Fibroblast of lung (primary cell): ENCODE measurements around the gene POC1B. TPM values are rescaled to one million over a fixed set of nuclear protein-coding genes. Genes with fewer than 3 reads are reported as not detected.

Source experiments
- DNase-seq, 2 donors: peaks; one replicate each; pipeline versions ENCODE4 v3.0.0 to v3.0.0-alpha.2; 2010; ENCODE audit warnings: low read depth in 2 of 2
- H2AFZ ChIP-seq: 2 replicates; pipeline ENCODE4 v1.5.1; 2012; ENCODE audit warnings: low read length, control low read depth, inconsistent platforms
- H3K27ac ChIP-seq: 2 replicates; pipeline ENCODE4 v1.5.1; 2011; ENCODE audit warnings: low read length, control low read depth; ENCODE audit not compliant: insufficient read depth
- H3K27me3 ChIP-seq: 2 replicates; pipeline ENCODE4 v1.5.1; 2011; ENCODE audit warnings: mild to moderate bottlenecking, low read length; ENCODE audit not compliant: control insufficient read depth, insufficient read depth
- H3K36me3 ChIP-seq: 2 replicates; pipeline ENCODE4 v1.5.1; 2011; ENCODE audit warnings: low read length; ENCODE audit not compliant: control insufficient read depth, insufficient read depth
- H3K4me1 ChIP-seq: 2 replicates; pipeline ENCODE4 v1.5.1; 2011; ENCODE audit warnings: low read length; ENCODE audit not compliant: control insufficient read depth, insufficient read depth; ENCODE audit errors: extremely low read depth
- H3K4me2 ChIP-seq: 2 replicates; pipeline ENCODE4 v1.5.1; 2011; ENCODE audit warnings: low read length, control low read depth; ENCODE audit not compliant: insufficient read depth; ENCODE audit errors: extremely low read depth
- H3K4me3 ChIP-seq, 4 experiments: fragments of 200-600 bp in 1 of 4; sonication (generic) in 1 of 4; replicated peaks in 1 of 4; 2 replicates each; pipeline ENCODE4 v1.5.1; 2011 to 2016; ENCODE audit warnings: low read length in 4 of 4, low read depth in 3 of 4, mild to moderate bottlenecking in 3 of 4, control low read depth in 2 of 4, inconsistent platforms in 1 of 4, mixed read lengths in 1 of 4; ENCODE audit not compliant: insufficient read depth in 1 of 4; ENCODE audit errors: control extremely low read depth in 1 of 4
- H3K79me2 ChIP-seq: 2 replicates; pipeline ENCODE4 v1.5.1; 2012; ENCODE audit warnings: mild to moderate bottlenecking, low read length, inconsistent platforms; ENCODE audit not compliant: control insufficient read depth, insufficient read depth
- H3K9ac ChIP-seq: 2 replicates; pipeline ENCODE4 v1.5.1; 2011; ENCODE audit warnings: mild to moderate bottlenecking, low read length, control low read depth; ENCODE audit not compliant: insufficient read depth
- H3K9me3 ChIP-seq: 2 replicates; pipeline ENCODE4 v1.5.1; 2012; ENCODE audit warnings: low read depth, low read length; ENCODE audit not compliant: control insufficient read depth, insufficient read depth
- H4K20me1 ChIP-seq: 2 replicates; pipeline ENCODE4 v1.5.1; 2011; ENCODE audit warnings: low read length; ENCODE audit not compliant: control insufficient read depth, insufficient read depth; ENCODE audit errors: extremely low read depth
- EZH2 ChIP-seq: IDR thresholded peaks from 2 replicates; pipeline ENCODE4 v1.5.1; 2012; ENCODE audit warnings: low read length, control low read depth, mild to moderate bottlenecking; ENCODE audit errors: missing control alignments
- polyA plus RNA-seq, 2 donors: library from polyadenylated mRNA; depleted of rRNA in 1 of 2; stranded (reverse) in 1 of 2; unstranded in 1 of 2; fragments of >200 nt; gene quantifications; 2 replicates each; pipeline ENCODE4 v1.2.1, GENCODE V29; 2011 to 2012; ENCODE audit warnings: missing spikeins in 1 of 2
- total RNA-seq: library from RNA; depleted of rRNA; stranded (reverse); fragments of >200 nt; gene quantifications from 2 replicates; pipeline ENCODE4 v1.2.1, GENCODE V29; 2014
- TF ChIP-seq, protein P1 (sequence below), 2 donors: IDR thresholded peaks in 1 of 2; conservative IDR thresholded peaks in 1 of 2; 1 replicate in 1 of 2; 2 replicates in 1 of 2; pipeline ENCODE4 v1.5.1; 2011 to 2012; ENCODE audit warnings: low read length in 2 of 2, control low read depth in 1 of 2, inconsistent platforms in 1 of 2, low read depth in 1 of 2, mild to moderate bottlenecking in 1 of 2

Gene POC1B
- total and polyA plus RNA-seq, 2 donors (not counting 1 experiment from before 2014, with no cell fraction given), result 10.2 to 16.7 TPM

DNA sequence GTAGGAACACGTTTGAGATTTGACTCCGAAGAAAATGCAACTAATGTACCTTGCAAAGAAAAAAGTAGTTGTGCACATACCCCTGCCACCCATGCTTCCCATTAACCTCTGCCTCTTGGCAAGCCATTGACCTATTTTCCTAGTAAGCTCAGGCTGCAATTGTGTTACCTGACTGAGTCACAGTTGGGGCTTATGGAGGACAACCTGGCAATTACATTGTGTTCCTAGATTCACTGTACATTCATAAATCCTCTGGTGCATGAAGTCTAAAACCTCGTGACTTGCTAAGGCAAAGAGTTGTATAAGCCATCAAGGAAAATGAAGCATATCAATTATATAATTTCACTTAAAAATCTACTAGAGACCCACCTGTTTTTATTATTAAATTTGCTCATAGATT is 111.5 kb downstream of the POC1B start:
- no peaks in the 10 kb centered on the region for H3K9me3 ChIP-seq
- no peak overlapping the region for H3K9ac ChIP-seq
- no peaks in the 10 kb centered on the region for H3K27me3 ChIP-seq
- no peak overlapping the region for H3K4me2 ChIP-seq
- no peaks in the 10 kb centered on the region for H4K20me1 ChIP-seq
- H3K79me2 ChIP-seq, result no peaks in the 10 kb centered on the region
- DNase-seq, result no peak
- H2AFZ ChIP-seq, result no peak overlapping the region
- peaks cover 9% of the 10 kb centered on the region for H3K4me1 ChIP-seq
- H3K27ac ChIP-seq, result no peak overlapping the region
- H3K4me3 ChIP-seq, result no peak overlapping the region
- no peak for TF ChIP-seq EZH2
- TF ChIP-seq, protein P1, sequence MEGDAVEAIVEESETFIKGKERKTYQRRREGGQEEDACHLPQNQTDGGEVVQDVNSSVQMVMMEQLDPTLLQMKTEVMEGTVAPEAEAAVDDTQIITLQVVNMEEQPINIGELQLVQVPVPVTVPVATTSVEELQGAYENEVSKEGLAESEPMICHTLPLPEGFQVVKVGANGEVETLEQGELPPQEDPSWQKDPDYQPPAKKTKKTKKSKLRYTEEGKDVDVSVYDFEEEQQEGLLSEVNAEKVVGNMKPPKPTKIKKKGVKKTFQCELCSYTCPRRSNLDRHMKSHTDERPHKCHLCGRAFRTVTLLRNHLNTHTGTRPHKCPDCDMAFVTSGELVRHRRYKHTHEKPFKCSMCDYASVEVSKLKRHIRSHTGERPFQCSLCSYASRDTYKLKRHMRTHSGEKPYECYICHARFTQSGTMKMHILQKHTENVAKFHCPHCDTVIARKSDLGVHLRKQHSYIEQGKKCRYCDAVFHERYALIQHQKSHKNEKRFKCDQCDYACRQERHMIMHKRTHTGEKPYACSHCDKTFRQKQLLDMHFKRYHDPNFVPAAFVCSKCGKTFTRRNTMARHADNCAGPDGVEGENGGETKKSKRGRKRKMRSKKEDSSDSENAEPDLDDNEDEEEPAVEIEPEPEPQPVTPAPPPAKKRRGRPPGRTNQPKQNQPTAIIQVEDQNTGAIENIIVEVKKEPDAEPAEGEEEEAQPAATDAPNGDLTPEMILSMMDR (conservative IDR thresholded peaks at IDR 0.05 in 1 of 2, IDR thresholded peaks at IDR 0.05 in 1 of 2; ENCODE audit: low read depth in 1 of 2, low read length in 2 of 2), result no peak
- no peaks in the 10 kb centered on the region for H3K36me3 ChIP-seq

DNA sequence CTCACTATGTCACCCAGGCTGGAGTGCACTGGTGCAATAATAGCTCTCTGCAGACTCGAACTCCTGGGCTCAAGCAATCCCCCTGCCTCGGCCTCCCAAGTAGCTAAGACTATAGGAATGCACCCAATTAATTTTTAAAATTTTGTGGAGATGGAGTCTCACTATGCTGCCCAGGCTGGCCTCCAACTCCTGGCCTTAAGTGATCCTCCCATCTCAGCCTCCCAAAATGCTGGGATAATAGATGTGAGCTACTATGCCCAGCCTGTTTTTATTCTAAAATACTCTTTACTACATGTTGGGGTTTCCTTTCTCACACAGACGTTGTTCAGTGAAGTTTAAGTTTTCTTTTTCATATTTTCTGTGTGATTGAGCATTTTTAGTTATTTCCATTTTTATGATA is 112.6 kb downstream of the POC1B start:
- Histone ChIP-seq H3K4me2 (no peak overlapping the region), H3K9me3 (no peaks in the 10 kb centered on the region), H3K4me3 (no peak overlapping the region), H3K27ac (no peak overlapping the region), H3K79me2 (no peaks in the 10 kb centered on the region), H3K4me1 (peaks cover 9% of the 10 kb centered on the region), H3K36me3 (no peaks in the 10 kb centered on the region), H3K27me3 (no peaks in the 10 kb centered on the region), H2AFZ (no peak overlapping the region), H4K20me1 (no peaks in the 10 kb centered on the region), H3K9ac (no peak overlapping the region)
- no peak for DNase-seq
- TF ChIP-seq, protein P1 (conservative IDR thresholded peaks at IDR 0.05 in 1 of 2, IDR thresholded peaks at IDR 0.05 in 1 of 2; ENCODE audit: low read depth in 1 of 2, low read length in 2 of 2), result no peak
- TF ChIP-seq EZH2, result no peak

DNA sequence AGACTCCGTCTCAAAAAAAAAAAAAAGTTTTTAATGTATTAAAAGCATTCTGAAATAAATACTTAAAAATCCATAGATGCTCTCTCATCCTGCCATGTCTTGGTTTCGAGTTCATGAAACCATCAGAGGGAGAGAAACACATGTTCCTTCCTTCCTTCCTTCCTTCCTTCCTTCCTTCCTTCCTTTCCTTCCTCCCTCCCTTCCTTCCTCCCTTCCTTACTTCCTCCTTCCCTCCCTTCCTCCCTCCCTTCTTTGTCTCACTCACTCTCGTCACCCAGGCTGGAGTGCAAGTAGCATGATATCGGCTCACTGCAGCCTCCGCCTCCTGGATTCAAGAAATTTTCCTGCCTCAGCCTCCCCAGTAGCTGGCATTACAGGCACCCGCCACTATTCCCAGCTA is 113.2 kb downstream of the POC1B start:
- Histone ChIP-seq H3K4me2 (no peak overlapping the region), H3K4me3 (no peak overlapping the region), H4K20me1 (no peaks in the 10 kb centered on the region), H3K27me3 (no peaks in the 10 kb centered on the region), H3K4me1 (peaks cover 5% of the 10 kb centered on the region), H3K9ac (no peak overlapping the region), H3K36me3 (no peaks in the 10 kb centered on the region), H3K9me3 (no peaks in the 10 kb centered on the region), H3K27ac (no peak overlapping the region), H2AFZ (no peak overlapping the region), H3K79me2 (no peaks in the 10 kb centered on the region)
- DNase-seq, result no peak
- TF ChIP-seq, protein P1 (conservative IDR thresholded peaks at IDR 0.05 in 1 of 2, IDR thresholded peaks at IDR 0.05 in 1 of 2; ENCODE audit: low read depth in 1 of 2, low read length in 2 of 2), result no peak
- TF ChIP-seq EZH2, result no peak
